Stimulated activated CD4-positive, alpha-beta T cell treated with anti-CD3 and anti-CD28 coated beads, Interleukin-4, amount 100 ng/mL, for 48 hours (primary cell): ENCODE results near the gene LRRC23.

Source experiments
- DNase-seq, 2 donors: peaks; one replicate each; pipeline ENCODE4 v3.0.0-alpha.2; 2020; ENCODE audit warnings: low read depth in 2 of 2

The LRRC23 gene

GRCh38 chr12:6943722-6944380, 39.2 kb downstream of the LRRC23 start, which contains the start of the genes C12orf57 and RNU7-1:
Gene C12orf57 (plus strand): TSS chr12:6944022. CDS start chr12:6944122, 100 bp downstream.
Gene RNU7-1 (plus strand): TSS chr12:6943816.
- peak; percentile 67 to 70 for DNase-seq

GRCh38 chr12:6944381-6945186, 40.0 kb downstream of the LRRC23 start:
- peak; percentile 74 to 84 for DNase-seq

GRCh38 chr12:6945613-6946012, 41.0 kb downstream of the LRRC23 start:
- no peak for DNase-seq

GRCh38 chr12:6946033-6946919, 41.7 kb downstream of the LRRC23 start:
- DNase-seq = peak in 1 of 2 donors; percentile 60

- no peak for DNase-seq
Measured at GRCh38 chr12:6946920-6947374, 42.3 kb downstream of the LRRC23 start.

GRCh38 chr12:6947615-6948014, 43.0 kb downstream of the LRRC23 start:
- DNase-seq = no peak

GRCh38 chr12:6948873-6949594, 44.4 kb downstream of the LRRC23 start:
- DNase-seq = no peak

- DNase-seq = no peak
Measured at GRCh38 chr12:6950401-6950801, 45.8 kb downstream of the LRRC23 start.

- no peak for DNase-seq
Measured at GRCh38 chr12:6950811-6951540, 46.4 kb downstream of the LRRC23 start, which contains the start of gene PTPN6. Gene PTPN6 (plus strand): TSS chr12:6951356. CDS start chr12:6951513, 157 bp downstream.

- no peak for DNase-seq
Measured at GRCh38 chr12:6951551-6952120, 47.0 kb downstream of the LRRC23 start.

- DNase-seq = no peak
Measured at GRCh38 chr12:6952121-6952862, 47.7 kb downstream of the LRRC23 start.

GRCh38 chr12:6952863-6953441, 48.3 kb downstream of the LRRC23 start:
- DNase-seq = no peak

- DNase-seq = peak; percentile 60 to 78
Measured at GRCh38 chr12:6953442-6954315, 49.1 kb downstream of the LRRC23 start.

- no peak for DNase-seq
Measured at GRCh38 chr12:6954316-6955107, 49.9 kb downstream of the LRRC23 start.

GRCh38 chr12:6955108-6956020, 50.7 kb downstream of the LRRC23 start:
- DNase-seq = no peak
